HepG2 (cell line): ENCODE results near the gene FGA.

ENCODE experiments used
- HDAC2 ChIP-seq: sonication (generic); formaldehyde crosslinking; IDR thresholded peaks from 2 replicates; pipeline ENCODE4 v1.4.0; 2020; ENCODE audit warnings: missing genetic modification reagents
- ZNF768 ChIP-seq: sonication (generic); formaldehyde crosslinking; IDR thresholded peaks from 2 replicates; pipeline ENCODE4 v1.4.0; 2020; ENCODE audit warnings: missing genetic modification reagents

DNA sequence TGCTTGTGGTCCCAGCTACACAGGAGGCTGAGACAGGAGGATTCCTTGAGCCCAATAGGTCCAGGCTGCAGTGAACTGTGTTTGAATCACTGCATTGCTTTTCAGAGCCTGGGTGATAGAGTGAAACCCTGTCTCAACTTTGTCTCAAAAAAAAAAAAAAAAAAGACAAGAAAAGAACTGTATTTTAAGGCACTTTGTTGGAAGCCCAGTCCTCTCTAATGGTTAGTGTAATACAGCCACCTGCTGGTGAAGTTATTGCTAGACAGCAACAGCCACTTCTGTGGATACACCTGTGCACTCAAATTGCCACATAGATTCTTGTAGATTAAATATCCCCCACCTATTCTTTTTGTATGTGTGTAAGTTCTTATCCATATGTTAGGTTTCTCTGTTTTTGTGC, 32.1 kb upstream of the FGA start:
- TF ChIP-seq ZNF768 (CRISPR knock-in tag) (no peak), HDAC2 (no peak)
